NCI-H774 (cell line): ENCODE measurements around the gene FREM2.
A peak's percentile ranks its signal among the peaks of the same experiment; 100 is the strongest.

Experiments
- DNase-seq: peaks from one replicate; lab custom pipeline; 2025; lab: John Stamatoyannopoulos, UW

The FREM2 gene

DNA sequence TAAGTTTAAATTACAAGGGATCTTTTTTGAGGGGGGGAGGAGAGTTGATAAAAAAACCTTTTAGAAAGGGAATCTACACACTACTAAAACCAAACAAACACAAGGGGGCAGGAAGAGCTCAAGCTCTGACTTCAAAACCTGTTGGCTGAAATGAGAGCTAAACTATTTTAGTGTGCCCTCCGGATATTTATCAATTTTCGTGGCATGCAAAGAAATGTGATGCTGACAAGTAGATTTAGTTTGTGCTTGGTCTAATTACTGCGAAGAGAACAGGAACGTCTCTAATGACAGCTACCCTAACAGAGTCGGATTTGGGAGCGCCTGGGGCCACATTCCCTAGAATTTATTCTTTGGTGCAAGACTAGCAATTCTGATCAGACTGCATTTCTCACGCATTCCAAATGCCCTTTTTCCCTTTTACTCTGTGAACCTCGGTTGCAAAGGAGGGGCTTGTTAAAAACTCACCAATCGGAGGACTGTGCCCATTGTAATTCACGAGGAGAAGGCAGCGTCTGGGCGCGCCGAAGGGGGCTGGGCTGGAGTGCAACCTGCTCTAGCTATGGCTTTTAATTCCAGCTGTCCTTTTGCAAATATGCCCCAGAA, 802 bp upstream of the FREM2 start:
- no peak for DNase-seq

DNA sequence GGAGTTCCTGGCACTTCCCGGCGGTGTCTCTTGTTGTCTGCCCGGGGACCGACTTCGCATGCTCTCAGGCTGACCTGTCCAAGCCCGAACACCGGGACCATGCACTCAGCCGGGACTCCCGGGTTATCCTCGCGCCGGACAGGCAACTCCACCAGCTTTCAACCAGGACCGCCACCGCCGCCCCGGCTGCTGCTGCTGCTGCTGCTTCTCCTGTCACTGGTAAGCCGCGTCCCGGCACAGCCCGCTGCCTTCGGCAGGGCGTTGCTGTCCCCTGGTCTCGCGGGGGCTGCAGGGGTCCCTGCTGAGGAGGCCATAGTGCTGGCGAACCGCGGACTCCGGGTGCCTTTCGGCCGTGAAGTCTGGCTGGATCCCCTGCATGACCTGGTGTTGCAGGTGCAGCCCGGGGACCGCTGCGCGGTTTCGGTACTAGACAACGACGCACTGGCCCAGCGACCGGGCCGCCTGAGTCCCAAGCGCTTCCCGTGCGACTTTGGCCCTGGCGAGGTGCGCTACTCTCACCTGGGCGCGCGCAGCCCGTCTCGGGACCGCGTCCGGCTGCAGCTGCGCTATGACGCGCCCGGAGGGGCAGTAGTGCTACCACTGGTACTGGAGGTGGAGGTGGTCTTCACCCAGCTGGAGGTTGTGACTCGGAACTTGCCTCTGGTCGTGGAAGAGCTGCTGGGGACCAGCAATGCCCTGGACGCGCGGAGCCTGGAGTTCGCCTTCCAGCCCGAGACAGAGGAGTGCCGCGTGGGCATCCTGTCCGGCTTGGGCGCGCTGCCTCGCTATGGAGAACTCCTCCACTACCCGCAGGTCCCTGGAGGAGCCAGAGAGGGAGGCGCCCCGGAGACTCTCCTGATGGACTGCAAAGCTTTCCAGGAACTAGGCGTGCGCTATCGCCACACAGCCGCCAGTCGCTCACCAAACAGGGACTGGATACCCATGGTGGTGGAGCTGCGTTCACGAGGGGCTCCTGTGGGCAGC, 661 bp downstream of the FREM2 start:
- no peak for DNase-seq

DNA sequence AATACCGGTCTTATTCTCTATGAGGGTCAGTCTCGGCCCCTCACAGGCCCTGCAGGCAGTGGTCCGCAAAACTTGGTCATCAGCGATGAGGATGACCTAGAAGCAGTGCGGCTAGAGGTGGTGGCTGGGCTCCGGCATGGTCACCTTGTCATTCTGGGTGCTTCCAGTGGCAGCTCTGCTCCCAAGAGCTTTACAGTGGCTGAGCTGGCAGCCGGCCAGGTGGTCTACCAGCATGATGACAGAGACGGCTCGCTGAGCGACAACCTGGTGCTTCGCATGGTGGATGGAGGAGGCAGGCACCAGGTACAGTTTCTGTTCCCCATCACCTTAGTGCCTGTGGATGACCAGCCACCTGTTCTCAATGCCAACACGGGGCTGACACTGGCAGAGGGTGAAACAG, 1.8 kb downstream of the FREM2 start:
- DNase-seq, result no peak

DNA sequence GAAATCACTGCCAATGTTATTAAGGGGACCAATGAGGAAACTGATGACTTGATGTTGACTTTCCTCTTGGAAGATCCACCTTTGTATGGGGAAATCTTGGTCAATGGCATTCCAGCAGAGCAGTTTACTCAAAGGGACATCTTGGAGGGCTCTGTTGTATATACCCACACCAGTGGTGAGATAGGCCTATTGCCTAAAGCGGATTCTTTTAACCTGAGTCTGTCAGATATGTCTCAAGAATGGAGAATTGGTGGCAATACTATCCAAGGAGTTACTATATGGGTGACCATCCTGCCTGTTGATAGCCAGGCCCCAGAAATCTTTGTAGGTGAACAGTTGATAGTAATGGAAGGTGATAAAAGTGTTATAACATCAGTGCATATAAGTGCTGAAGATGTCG, 3.4 kb downstream of the FREM2 start:
- no peak for DNase-seq

DNA sequence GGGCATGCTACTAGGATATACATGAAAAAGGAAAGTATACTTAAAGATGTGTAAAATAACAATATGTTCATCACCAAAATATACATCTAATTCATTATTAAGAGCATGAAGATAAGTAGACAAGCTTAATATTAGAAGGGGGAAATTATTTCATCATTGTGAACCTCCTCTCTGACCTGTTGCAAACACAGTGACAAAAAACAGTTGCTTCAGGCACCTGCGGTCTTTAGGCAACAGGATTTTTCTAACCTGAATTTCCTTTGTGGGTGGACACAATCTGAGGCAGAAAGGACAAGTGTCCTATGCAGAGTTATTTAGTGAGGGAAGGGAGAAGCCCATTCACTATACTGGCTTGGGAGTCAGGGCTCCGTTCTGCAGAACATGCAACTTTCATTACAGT, 6.3 kb downstream of the FREM2 start:
- DNase-seq, result no peak

DNA sequence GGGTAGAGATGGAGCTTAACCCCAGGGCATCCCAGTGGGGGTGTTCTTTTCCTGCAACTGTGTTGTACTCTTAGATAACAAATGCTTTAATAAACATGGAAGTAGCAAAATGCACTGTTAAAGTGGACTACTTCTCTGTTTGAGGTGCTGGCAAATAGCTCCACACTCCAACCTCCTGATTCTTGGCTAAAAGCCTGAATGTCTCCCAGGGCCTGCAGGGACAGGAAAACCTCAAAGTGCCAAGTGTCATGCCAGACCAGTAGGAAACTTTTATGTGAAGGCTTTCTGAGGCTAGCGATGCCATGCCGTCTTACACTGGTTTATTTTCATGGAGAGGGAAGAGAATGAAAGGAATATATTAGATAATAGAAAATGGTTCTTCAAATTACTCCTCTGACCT, 6.8 kb downstream of the FREM2 start:
- no peak for DNase-seq

DNA sequence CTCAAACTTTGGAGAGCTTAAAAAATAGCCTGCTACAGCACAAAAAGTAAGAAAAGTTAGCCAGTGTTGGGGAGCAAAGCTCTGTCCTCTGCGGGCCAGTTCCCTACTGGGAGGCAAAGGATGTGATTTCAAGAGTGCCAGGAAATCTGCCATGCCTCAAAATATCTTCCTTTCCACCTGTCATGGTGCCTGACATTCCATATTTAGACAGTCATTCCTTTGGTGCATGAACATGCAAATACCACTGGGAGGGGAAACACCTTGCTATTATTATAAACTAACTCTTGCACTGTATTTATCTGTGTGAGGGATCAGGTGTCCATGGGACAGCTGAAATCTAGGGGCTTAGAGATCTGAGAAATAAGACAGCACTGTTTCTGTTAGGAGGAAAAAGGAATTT, 10.3 kb downstream of the FREM2 start:
- DNase-seq, result no peak

DNA sequence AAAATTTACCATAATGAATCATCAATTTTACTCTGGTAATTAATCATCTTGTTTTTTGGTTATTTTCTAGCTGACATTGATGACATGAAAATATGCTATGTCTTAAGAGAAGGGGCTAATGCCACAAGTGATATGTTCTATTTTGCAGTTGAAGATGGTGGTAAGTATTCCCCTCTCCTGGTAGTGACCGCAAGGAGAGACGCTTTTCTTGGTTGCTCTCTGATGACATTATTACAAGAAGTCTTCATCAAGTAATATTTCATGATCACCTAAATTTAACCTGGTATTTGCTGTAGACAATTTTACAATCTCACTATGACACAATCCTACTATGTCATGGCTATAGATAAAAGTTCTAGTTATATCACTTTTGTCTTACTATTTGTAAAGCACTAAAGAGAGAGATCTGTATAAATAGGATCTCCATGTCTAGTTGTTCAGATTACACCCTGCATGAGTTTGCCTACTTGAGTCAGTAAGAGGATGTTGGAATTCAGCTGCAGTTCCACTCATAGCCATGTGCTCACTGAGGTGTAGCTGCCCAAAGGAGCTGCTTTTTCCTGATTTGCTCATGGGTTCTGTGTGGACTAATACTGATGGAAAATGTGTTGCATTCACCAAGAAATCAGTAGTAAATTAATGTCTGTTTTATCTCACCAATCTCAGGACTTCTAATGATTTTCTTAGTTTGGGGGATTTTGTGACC, 10.9 kb downstream of the FREM2 start:
- no peak for DNase-seq

DNA sequence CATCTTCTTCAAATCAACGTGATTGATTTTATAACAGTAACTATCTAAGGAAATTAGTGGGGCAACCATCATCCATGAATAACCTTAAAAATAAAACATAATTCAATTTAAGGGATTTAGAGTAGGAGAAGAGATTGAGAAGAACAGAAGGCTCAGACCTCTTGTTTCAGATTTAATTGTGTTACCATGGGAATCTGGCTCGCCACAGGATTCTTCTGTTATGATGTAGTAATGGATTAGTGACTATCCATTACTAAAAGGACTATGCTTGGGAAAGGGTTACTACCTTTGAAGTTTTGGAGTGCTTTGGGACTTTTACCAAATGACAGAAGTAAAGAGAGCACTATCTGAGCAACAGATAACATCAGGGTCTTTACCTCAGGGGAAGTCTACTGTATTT, 13.2 kb downstream of the FREM2 start:
- DNase-seq, result no peak

DNA sequence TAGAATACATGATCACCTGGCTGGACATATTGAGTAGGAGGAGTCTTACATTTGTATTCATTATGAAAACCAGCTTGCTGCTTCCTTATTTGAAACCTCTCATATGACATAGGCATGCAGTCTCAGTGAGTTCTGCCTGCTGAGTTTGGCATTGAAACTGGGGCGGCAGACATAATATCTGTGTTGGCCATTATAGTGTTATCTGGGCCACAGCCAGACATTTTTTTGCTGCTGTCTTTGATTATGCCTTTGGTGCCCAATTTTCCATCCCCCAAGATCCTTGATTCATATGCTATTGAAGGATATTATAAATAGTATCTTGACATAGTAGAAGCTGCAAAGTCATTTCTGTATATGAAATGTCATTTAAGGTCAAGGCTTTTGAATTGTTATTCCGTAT, 15.8 kb downstream of the FREM2 start:
- DNase-seq, result no peak

DNA sequence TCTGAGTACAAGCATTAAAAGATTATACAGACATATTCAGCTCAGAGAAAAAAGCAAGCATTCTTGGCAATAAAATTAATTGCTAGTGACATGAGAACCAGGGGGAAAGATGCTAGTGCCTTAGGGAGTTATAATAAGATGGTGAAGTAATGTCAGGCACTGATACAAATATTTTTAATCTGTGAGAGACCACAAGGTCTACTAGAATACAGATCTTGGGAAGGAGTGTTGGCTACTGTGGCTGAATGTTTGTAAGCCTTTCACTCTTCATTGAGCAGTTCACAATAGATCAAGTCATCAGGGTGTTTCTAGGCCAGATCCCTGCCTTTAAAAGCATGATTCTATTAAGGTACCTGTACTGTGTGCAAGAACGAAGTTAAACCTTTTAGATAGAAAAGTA, 16.4 kb downstream of the FREM2 start:
- DNase-seq, result no peak

DNA sequence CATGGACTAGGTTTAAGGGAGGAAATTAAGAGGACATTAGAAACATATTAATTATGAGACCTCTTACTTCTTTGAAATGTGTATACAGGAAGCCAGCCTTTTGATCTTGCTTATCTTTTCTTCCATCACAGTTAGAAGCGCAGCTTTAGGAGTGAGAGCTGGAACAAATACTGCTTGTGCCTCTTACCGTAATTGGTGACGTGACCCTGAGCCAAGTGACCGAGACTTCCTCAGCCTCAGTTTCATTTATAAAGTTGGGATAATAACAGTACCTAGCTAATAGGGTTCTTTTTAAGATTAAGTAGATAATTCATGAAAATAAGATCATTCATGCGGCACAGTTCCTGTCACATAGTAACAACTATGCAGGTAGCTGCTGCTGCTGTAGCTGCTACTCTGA, 18.5 kb downstream of the FREM2 start:
- no peak for DNase-seq

DNA sequence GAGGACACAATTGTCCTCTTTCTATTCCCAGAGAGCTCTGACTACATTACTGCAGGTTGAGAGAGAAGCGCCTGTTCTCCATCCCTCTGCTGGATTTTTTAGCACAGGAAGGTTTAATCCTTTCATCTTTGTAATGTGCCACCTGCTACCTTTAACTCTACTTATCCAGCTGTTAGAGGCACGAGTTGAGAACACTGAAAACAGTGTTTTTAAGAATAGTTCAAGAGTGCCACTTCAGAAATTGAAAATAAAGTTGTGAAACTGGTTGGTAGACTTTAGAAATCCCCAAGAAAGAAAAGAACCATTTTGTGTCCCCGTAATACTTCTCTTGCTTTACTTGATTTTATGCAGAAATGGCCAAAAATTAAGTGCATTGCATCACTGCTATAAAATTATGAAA, 20.6 kb downstream of the FREM2 start:
- no peak for DNase-seq

DNA sequence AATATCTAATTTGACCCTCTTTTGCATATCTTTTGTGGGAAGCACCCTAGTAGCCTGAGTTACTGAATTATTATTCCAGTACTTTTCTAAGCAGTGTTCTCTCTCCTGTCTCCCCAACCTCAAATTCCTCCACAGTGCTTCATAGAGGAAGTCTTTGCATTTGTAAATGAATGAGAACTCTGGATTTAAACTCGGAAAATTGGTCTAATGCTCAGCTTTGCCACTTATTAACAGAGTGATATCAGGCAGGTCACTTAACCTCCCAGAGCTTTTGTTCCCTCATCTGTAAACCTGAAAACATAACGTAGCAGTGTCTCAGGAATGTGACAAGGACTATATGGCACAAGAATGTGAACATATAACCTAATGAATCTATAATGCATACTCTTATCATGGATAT, 26.2 kb downstream of the FREM2 start:
- no peak for DNase-seq

DNA sequence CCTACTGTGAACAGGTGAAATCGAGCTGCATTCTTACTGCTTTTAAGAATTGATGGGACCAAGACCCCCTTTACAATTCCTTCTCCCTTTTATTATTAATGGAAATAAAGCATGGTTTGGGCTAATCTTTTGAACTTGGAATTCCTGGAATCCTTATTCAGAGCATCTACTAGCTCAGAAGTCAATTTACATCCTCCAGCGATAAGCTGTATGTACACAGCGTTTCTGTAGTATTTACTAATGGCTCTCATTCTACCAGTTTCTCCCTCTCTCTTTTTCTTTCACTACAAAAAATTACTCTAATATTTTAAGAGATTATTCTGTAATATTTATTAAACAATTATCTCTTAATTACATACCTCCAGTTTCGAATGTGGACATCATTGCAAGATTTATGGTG, 31.5 kb downstream of the FREM2 start:
- DNase-seq, result no peak

DNA sequence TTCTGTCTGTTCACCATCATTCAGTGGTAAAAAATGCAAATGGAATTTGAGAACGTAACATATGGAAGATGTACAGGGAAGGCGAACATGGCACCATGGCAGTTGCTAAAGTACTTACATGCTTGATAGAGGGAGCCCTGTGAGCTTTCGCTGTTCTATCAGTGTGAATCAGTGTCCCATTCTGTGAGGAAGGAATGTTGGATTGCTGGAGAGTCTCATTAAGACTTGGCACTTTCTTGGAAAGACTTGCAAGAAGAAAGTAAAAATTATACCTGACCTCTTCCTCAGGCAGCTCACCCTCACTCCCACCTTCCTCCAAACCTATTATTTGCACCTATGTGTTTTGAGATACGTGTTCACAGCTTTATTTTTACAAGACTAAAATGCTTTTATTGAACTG, 43.5 kb downstream of the FREM2 start:
- DNase-seq, result no peak

DNA sequence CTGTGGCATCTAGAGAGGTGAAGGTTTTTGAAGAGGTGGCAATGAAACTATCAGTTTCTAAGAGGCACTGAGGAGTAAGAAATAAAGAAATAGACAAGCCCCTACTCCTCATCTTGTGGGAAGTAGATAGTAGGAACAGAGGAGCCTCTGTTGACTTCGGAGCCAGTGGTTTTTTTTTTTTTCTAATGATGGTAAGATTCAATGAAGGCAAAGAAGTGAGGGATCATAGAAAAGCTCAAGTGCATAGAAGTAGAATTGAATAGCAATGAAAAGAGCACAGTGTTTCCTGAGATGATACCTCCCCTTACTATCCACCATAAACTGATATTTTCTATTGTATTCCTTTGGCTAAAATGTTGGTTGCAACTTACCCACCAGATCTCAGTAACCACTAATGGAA, 46.3 kb downstream of the FREM2 start:
- DNase-seq, result no peak

DNA sequence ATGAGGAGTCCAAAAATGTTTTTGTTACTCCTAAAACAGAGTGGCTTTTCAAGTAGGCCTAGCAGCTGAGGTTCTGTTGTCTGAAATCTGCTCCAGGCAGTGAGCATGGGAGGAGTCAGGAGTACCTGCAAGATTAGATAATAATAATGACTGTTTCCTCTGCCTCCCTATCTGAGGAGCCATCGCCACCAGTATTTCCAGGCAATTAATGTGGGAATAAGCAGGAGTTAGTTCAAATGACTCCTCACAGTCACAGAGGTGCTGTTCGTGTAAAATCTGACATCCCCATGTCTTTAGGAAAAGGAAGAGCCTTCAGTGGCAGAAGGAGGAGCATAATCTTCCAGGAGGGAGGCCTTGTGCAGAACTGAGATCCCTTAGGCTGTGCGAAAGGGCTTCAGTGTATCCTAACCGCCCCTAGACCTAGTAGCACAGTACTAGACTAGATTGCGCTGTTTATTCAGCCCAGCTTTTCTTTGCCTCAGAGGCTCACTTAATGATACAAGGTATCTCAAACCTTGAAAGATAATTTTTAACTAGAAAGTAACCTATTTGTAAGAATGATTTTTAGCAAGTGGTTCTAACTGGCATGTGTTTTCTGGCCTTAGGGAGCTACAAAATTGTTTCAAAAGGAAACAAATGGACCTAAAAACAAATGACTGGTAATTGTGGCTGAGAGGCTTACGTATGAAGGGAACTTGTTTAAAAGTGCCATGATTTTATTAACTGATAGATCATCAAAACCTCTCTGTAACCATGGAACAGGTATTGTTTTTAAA, 49.0 kb downstream of the FREM2 start:
- DNase-seq, result no peak

DNA sequence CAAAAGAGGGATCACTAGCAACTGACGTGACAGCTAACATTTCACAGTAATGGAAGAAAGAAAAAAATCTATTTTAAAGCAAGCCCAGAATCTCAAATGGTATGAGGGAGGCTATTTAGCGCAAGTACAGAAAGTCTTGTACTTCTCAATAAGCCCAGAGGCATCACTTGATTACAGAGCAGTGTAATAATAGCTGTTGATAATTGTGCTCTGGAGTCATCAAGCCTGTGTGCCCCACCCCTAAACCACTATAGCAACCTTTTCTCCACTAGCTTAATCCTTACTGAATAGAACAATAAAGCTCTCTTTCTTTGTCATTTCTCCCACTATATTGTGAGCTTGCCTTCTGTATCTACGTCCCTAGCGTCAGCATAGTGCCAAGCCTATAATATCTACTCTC, 56.6 kb downstream of the FREM2 start:
- no peak for DNase-seq

DNA sequence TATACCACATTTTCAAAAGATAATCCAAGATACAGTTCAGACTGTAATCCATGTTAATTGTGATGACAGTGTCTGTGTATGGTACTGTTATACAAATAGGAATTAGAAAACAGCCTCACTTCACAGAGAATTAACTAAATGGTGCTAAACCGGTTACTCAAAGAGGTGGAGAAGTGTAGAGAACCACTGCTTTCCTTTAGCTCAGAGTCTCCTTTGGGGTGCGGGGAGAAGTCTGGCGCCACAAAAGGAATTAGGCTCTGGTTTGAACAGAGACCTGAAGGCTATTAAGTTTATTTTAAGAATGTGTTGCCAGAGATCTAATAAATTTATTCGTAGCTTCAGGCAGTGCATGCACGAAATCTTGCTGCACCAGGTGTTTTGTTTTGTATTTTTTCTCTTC, 65.8 kb downstream of the FREM2 start:
- DNase-seq, result no peak

DNA sequence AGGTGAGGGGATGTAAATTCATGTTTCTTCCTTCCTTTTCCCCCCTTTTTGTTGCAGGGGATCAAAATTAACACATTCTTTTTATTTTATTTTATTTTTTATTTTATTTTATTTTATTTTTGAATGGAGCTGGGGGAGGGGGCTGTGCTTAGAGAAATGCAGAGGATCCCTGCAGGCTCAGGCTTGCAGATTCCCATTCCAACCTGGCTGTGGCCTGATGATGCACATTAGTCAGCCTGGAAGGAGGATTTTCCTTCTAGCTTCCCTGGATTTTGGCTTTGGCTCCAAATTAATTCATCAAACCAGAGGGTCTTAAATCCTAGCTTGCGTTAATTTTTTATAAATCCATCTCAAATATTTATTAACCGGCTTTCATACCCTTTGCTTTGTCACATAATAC, 67.0 kb downstream of the FREM2 start:
- DNase-seq, result no peak

DNA sequence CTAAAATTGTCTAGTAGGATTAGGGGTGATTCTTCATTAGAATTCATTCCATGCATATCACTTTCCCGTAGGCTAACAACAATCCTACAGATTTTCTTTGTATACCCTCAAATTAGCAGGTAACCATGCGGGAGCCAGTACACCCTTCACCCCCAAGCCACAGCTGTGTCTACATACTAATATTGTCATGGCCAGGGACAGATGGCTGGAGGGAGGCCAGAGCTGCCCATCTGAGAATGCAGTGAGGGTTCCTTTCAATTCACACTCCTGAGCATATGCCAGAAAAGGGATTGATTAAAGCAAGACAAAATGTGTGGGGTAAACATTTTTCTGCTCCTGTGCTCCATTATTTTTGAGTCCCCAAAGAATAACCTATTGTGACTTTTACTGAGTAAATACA, 68.9 kb downstream of the FREM2 start:
- peak; percentile 64 for DNase-seq
